ENCODE measurements around the gene CCDC88B. TPM values are rescaled to one million over a fixed set of nuclear protein-coding genes. Genes with fewer than 3 reads are reported as not detected.
A peak's percentile ranks its signal among the peaks of the same experiment; 100 is the strongest.

CCDC88B gene
- total RNA-seq, 1 experiment from 2014 or later = 3.6 TPM

DNA sequence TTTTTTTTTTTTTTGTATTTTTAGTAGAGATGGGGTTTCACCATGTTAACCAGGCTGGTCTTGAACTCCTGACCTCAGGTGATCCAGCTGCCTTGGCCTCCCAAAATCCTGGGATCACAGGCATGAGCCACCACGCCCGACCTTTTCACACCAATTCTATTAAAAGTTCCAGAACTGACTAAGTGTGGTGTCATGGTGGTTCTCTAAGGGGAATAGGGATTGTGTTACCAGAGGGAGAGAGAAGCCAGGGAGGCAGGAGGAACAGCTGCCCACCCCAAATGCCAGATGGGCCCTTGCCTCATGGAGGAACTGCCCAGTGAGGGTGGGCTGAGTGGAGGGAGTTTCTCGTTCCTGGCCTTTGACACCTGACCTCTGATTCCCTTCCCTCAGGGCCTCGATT is 24.9 kb downstream of the CCDC88B start:
- H3K4me1 Mint-ChIP-seq (ENCODE audit: low read depth, unreplicated experiment) = peaks cover 9% of the 10 kb centered on the region
- peaks cover 97% of the 10 kb centered on the region for H3K36me3 Mint-ChIP-seq (ENCODE audit: insufficient read depth, unreplicated experiment)
- POLR2A ChIA-PET = no interaction called here

DNA sequence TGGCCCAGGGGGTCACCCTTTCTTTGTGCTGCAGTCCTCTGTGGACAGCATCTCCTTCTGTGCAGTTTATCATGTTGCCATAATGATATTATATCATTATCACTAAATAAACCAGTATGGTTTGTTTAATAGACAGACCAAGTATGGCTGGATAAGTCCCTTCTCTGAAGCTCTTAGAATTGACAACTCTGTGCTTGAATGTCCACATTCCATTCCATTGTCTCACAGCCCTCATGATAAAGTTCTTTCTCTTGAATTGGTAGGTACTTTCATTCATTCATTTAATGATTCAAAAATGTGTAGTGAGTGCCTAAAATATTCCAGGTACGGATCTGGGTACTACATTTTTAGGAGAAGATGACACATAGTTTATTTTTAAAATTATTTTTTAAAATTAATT is 26.7 kb downstream of the CCDC88B start:
- Histone ChIP-seq H3K9me3 (no peaks in the 10 kb centered on the region), H3K27me3 (replicated peaks; ENCODE audit: control insufficient read depth, insufficient read depth, low read length) (no peaks in the 10 kb centered on the region), H3K4me3 (ENCODE audit: low read depth, low read length) (no peak overlapping the region), H3K4me1 (peaks cover 10% of the 10 kb centered on the region), H3K36me3 (ENCODE audit: control insufficient read depth, insufficient read depth, low read length) (peaks cover 3% of the 10 kb centered on the region)
- peaks cover 92% of the 10 kb centered on the region for H3K36me3 Mint-ChIP-seq (ENCODE audit: insufficient read depth, unreplicated experiment)
- TF ChIP-seq, protein P1, sequence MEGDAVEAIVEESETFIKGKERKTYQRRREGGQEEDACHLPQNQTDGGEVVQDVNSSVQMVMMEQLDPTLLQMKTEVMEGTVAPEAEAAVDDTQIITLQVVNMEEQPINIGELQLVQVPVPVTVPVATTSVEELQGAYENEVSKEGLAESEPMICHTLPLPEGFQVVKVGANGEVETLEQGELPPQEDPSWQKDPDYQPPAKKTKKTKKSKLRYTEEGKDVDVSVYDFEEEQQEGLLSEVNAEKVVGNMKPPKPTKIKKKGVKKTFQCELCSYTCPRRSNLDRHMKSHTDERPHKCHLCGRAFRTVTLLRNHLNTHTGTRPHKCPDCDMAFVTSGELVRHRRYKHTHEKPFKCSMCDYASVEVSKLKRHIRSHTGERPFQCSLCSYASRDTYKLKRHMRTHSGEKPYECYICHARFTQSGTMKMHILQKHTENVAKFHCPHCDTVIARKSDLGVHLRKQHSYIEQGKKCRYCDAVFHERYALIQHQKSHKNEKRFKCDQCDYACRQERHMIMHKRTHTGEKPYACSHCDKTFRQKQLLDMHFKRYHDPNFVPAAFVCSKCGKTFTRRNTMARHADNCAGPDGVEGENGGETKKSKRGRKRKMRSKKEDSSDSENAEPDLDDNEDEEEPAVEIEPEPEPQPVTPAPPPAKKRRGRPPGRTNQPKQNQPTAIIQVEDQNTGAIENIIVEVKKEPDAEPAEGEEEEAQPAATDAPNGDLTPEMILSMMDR (IDR thresholded peaks at IDR 0.05; ENCODE audit: insufficient read depth in 1 of 2, low read depth in 1 of 2, low read length in 1 of 2, severe bottlenecking in 1 of 2, unreplicated experiment in 1 of 2) = no peak
- intact Hi-C loops (cut with micrococcal nuclease; ENCODE audit: unreplicated experiment) = no loop called here
- H3K27ac Mint-ChIP-seq (ENCODE audit: unreplicated experiment) = peak overlapping the region; percentile 81
- ChIA-PET CTCF (interaction anchor here (1.2 to 2.6 kb wide), 3 partner anchors 10 to 49 kb away, joined by 3 to 13 read pairs (median 5); partner anchors contain the start of genes PRDX5 and TRMT112), POLR2A (no interaction called here)
- BruUV-seq (replicated peaks) = no TSS peak
- H3K27me3 Mint-ChIP-seq (ENCODE audit: insufficient read depth, unreplicated experiment) = no peaks in the 10 kb centered on the region
- H3K9me3 Mint-ChIP-seq (ENCODE audit: unreplicated experiment) = no peaks in the 10 kb centered on the region
- no peak for DNase-seq
- H3K4me3 Mint-ChIP-seq (ENCODE audit: unreplicated experiment) = peak overlapping the region; percentile 52
- H3K4me1 Mint-ChIP-seq (ENCODE audit: low read depth, unreplicated experiment) = peaks cover 8% of the 10 kb centered on the region

More for the DNA sequence above, 24.9 kb downstream of the CCDC88B start:
- Histone ChIP-seq H3K9me3 (no peaks in the 10 kb centered on the region), H3K4me3 (ENCODE audit: low read depth, low read length) (no peak overlapping the region), H3K36me3 (ENCODE audit: control insufficient read depth, insufficient read depth, low read length) (peaks cover 8% of the 10 kb centered on the region), H3K27me3 (replicated peaks; ENCODE audit: control insufficient read depth, insufficient read depth, low read length) (no peaks in the 10 kb centered on the region), H3K4me1 (peaks cover 18% of the 10 kb centered on the region)
- BruUV-seq (replicated peaks) = no TSS peak
- Mint-ChIP-seq H3K9me3 (ENCODE audit: unreplicated experiment) (no peaks in the 10 kb centered on the region), H3K4me3 (ENCODE audit: unreplicated experiment) (no peak overlapping the region), H3K27me3 (ENCODE audit: insufficient read depth, unreplicated experiment) (no peaks in the 10 kb centered on the region), H3K27ac (ENCODE audit: unreplicated experiment) (no peak overlapping the region)
- CTCF ChIA-PET = no interaction called here
- no peak for DNase-seq
- intact Hi-C loops (cut with micrococcal nuclease; ENCODE audit: unreplicated experiment) = no loop called here
- TF ChIP-seq, protein P1 (IDR thresholded peaks at IDR 0.05; ENCODE audit: insufficient read depth in 1 of 2, low read depth in 1 of 2, low read length in 1 of 2, severe bottlenecking in 1 of 2, unreplicated experiment in 1 of 2) = no peak

DNA sequence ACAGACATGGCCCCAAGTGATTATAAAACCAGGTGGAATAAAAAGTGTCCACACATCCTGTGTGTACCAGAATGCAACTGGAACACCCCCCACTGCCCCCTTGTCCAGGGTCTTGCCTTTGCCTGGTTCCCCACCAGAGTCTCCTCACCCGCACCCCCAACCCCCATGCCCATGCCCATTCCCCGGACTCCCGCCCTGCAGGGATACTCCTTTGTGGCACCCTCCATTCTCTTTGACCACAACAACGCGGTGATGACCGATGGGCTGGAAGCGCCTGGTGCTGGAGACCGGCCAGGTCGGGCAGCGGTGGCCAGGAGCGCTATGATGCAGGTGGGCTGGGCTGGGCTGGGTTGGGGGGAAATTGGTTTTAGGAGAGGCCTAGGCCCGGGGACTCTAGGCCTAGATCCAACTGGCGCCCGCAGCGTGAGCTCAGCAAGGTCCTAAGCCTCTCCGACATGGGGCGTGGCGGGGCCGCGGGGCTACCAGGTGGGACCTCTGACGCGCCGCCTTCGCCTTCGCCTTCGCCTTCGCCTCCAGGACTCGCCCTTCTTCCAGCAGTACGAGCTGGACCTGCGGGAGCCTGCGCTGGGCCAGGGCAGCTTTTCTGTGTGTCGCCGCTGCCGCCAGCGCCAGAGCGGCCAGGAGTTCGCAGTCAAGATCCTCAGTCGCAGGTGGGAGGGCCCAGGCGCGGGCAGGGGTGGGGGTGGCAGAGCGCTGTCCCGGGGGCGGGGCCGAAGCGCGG is 28.1 kb downstream of the CCDC88B start:
- Histone ChIP-seq H3K36me3 (ENCODE audit: control insufficient read depth, insufficient read depth, low read length) (peaks cover 2% of the 10 kb centered on the region), H3K4me1 (peaks cover 10% of the 10 kb centered on the region), H3K9me3 (no peaks in the 10 kb centered on the region), H3K4me3 (ENCODE audit: low read depth, low read length) (no peak overlapping the region), H3K27me3 (replicated peaks; ENCODE audit: control insufficient read depth, insufficient read depth, low read length) (no peaks in the 10 kb centered on the region)
- intact Hi-C loops (cut with micrococcal nuclease; ENCODE audit: unreplicated experiment) = no loop called here
- Mint-ChIP-seq H3K27me3 (ENCODE audit: insufficient read depth, unreplicated experiment) (no peaks in the 10 kb centered on the region), H3K36me3 (ENCODE audit: insufficient read depth, unreplicated experiment) (peaks cover 92% of the 10 kb centered on the region), H3K27ac (ENCODE audit: unreplicated experiment) (no peak overlapping the region), H3K4me1 (ENCODE audit: low read depth, unreplicated experiment) (peaks cover 15% of the 10 kb centered on the region), H3K9me3 (ENCODE audit: unreplicated experiment) (no peaks in the 10 kb centered on the region), H3K4me3 (ENCODE audit: unreplicated experiment) (no peak overlapping the region)
- ChIA-PET POLR2A (no interaction called here), CTCF (interaction anchor here (1.4 to 2.6 kb wide), 2 partner anchors 13 to 51 kb away, joined by 3 to 13 read pairs; partner anchors contain the start of genes PRDX5 and TRMT112)
- no TSS peak for BruUV-seq (replicated peaks)
- TF ChIP-seq, protein P1 (IDR thresholded peaks at IDR 0.05; ENCODE audit: insufficient read depth in 1 of 2, low read depth in 1 of 2, low read length in 1 of 2, severe bottlenecking in 1 of 2, unreplicated experiment in 1 of 2) = no peak
- no peak for DNase-seq

Data from Caco-2 (cell line).